ENCODE data around the gene P4HA3.
A peak's percentile ranks its signal among the peaks of the same experiment; 100 is the strongest.

The P4HA3 gene

GRCh38 chr11:74262725-74263124, 48.7 kb downstream of the P4HA3 start:
- no peak for DNase-seq (ENCODE audit: low read depth in 2 of 2)

- no peak for DNase-seq (ENCODE audit: low read depth in 2 of 2)
Observed at GRCh38 chr11:74257959-74258553, 53.4 kb downstream of the P4HA3 start.

- no peak for DNase-seq (ENCODE audit: low read depth in 2 of 2)
Observed at GRCh38 chr11:74256378-74257133, 54.9 kb downstream of the P4HA3 start.

- DNase-seq (ENCODE audit: low read depth in 2 of 2) = peak; percentile 19 to 47
Observed at GRCh38 chr11:74255741-74256375, 55.6 kb downstream of the P4HA3 start.

GRCh38 chr11:74253361-74253760, 58.1 kb downstream of the P4HA3 start:
- DNase-seq (ENCODE audit: low read depth in 2 of 2) = no peak

GRCh38 chr11:74249496-74249895, 61.9 kb downstream of the P4HA3 start:
- DNase-seq (ENCODE audit: low read depth in 2 of 2) = no peak

GRCh38 chr11:74248469-74248868, 63.0 kb downstream of the P4HA3 start:
- DNase-seq (ENCODE audit: low read depth in 2 of 2) = no peak

- DNase-seq (ENCODE audit: low read depth in 2 of 2) = no peak
Observed at GRCh38 chr11:74238243-74238642, 73.2 kb downstream of the P4HA3 start.

GRCh38 chr11:74237541-74237940, 73.9 kb downstream of the P4HA3 start:
- no peak for DNase-seq (ENCODE audit: low read depth in 2 of 2)

- no peak for DNase-seq (ENCODE audit: low read depth in 2 of 2)
Observed at GRCh38 chr11:74235121-74235520, 76.3 kb downstream of the P4HA3 start.

GRCh38 chr11:74233683-74234082, 77.8 kb downstream of the P4HA3 start:
- DNase-seq (ENCODE audit: low read depth in 2 of 2) = no peak

GRCh38 chr11:74232311-74232950, 79.0 kb downstream of the P4HA3 start:
- DNase-seq (ENCODE audit: low read depth in 2 of 2) = no peak

GRCh38 chr11:74226907-74227306, 84.5 kb downstream of the P4HA3 start:
- DNase-seq (ENCODE audit: low read depth in 2 of 2) = no peak

- DNase-seq (ENCODE audit: low read depth in 2 of 2) = no peak
Observed at GRCh38 chr11:74225565-74225964, 85.9 kb downstream of the P4HA3 start.

GRCh38 chr11:74221816-74222215, 89.6 kb downstream of the P4HA3 start:
- no peak for DNase-seq (ENCODE audit: low read depth in 2 of 2)

GRCh38 chr11:74220376-74220775, 91.1 kb downstream of the P4HA3 start:
- no peak for DNase-seq (ENCODE audit: low read depth in 2 of 2)
